Ishikawa (cell line): ENCODE measurements around the gene ATF7.

Experiments
- CEBPB ChIP-seq: IDR thresholded peaks from 2 replicates; pipeline ENCODE4 v1.6.1; 2012
- EP300 ChIP-seq: IDR thresholded peaks from 2 replicates; pipeline ENCODE4 v1.6.1; 2012; ENCODE audit warnings: borderline replicate concordance
- FOXM1 ChIP-seq: IDR thresholded peaks from 2 replicates; pipeline ENCODE4 v1.6.1; 2012; ENCODE audit warnings: low read depth, borderline replicate concordance
- NFIC ChIP-seq: IDR thresholded peaks from 2 replicates; pipeline ENCODE4 v1.6.1; 2012
- RAD21 ChIP-seq: IDR thresholded peaks from 2 replicates; pipeline ENCODE4 v1.6.1; 2012; ENCODE audit warnings: low read depth
- TAF1 ChIP-seq: IDR thresholded peaks from 2 replicates; pipeline ENCODE4 v1.6.1; 2012; ENCODE audit warnings: low read depth, mild to moderate bottlenecking
- YY1 ChIP-seq: IDR thresholded peaks from 2 replicates; pipeline ENCODE4 v1.6.1; 2012; ENCODE audit warnings: low read depth

- TF ChIP-seq NFIC = no peak
- TF ChIP-seq CEBPB = no peak
- TF ChIP-seq EP300 = no peak
- no peak for TF ChIP-seq FOXM1
- no peak for TF ChIP-seq YY1
- TF ChIP-seq TAF1 = no peak
- no peak for TF ChIP-seq RAD21
Measured at GRCh38 chr12:53624956-53625355, 1.2 kb downstream of the ATF7 start.
